WTC11 (cell line): Measurements from ENCODE around the gene COL5A1. TPM values are rescaled to one million over a fixed set of nuclear protein-coding genes. Genes with fewer than 3 reads are reported as not detected.

Experiments
- ATAC-seq: fragments of 200-7000 bp; cut with Tn5 transposase; 2 replicates; pipeline ENCODE4 v1.10.0; 2021; ENCODE audit warnings: mild to moderate bottlenecking, moderate library complexity
- CTCF ChIA-PET: fragments of 300-600 bp; sonication (Branson Sonifier 250); formaldehyde crosslinking; loops from one replicate; lab custom pipeline; 2021; ENCODE audit warnings: antibody characterized with exemption; lab: Charles Lee
- POLR2A ChIA-PET: fragments of 350-600 bp; sonication (Branson Sonifier 250); formaldehyde crosslinking; loops from one replicate; lab custom pipeline; 2021; ENCODE audit warnings: antibody characterized with exemption; lab: Charles Lee
- DNase-seq: peaks from one replicate; pipeline ENCODE4 v3.0.0; 2021; ENCODE audit warnings: low spot score
- H3K27ac Mint-ChIP-seq: 2 replicates; pipeline ENCODE4 v1.8.0; 2021; ENCODE audit warnings: mixed read lengths
- H3K27me3 Mint-ChIP-seq: 2 replicates; pipeline ENCODE4 v1.8.0; 2021; ENCODE audit warnings: low read depth, mild to moderate bottlenecking, moderate library complexity, mixed read lengths
- H3K36me3 Mint-ChIP-seq: 2 replicates; pipeline ENCODE4 v1.8.0; 2021; ENCODE audit warnings: mixed read lengths
- H3K4me1 Mint-ChIP-seq: 2 replicates; pipeline ENCODE4 v1.8.0; 2022; ENCODE audit warnings: mixed read lengths
- H3K4me3 Mint-ChIP-seq: 2 replicates; pipeline ENCODE4 v1.8.0; 2021; ENCODE audit warnings: mild to moderate bottlenecking, moderate library complexity, mixed read lengths
- H3K9me3 Mint-ChIP-seq: 2 replicates; pipeline ENCODE4 v1.8.0; 2021; ENCODE audit warnings: mixed read lengths
- CREM ChIP-seq: sonication (generic); formaldehyde crosslinking; IDR thresholded peaks from 2 replicates; pipeline ENCODE4 v1.8.1; 2022; ENCODE audit warnings: mild to moderate bottlenecking, missing genetic modification reagents, moderate library complexity
- ESRRA ChIP-seq: sonication (generic); formaldehyde crosslinking; IDR thresholded peaks from 2 replicates; pipeline ENCODE4 v1.8.1; 2022; ENCODE audit warnings: mild to moderate bottlenecking, missing genetic modification reagents, borderline replicate concordance
- GTF2I ChIP-seq: fragments of 250-450 bp; sonication (Bioruptor Pico); conservative IDR thresholded peaks from 2 replicates; pipeline ENCODE4 v1.4.0; 2021; ENCODE audit warnings: mild to moderate bottlenecking
- JAZF1 ChIP-seq: fragments of 250-450 bp; sonication (Bioruptor Pico); IDR thresholded peaks from 2 replicates; pipeline ENCODE4 v1.9.0; 2021; ENCODE audit warnings: moderate library complexity, mild to moderate bottlenecking, inconsistent platforms
- MYBL2 ChIP-seq: sonication (generic); formaldehyde crosslinking; IDR thresholded peaks from 2 replicates; pipeline ENCODE4 v1.8.1; 2023; ENCODE audit warnings: mild to moderate bottlenecking, moderate library complexity, missing genetic modification reagents
- NFATC4 ChIP-seq: fragments of 250-450 bp; sonication (Bioruptor Pico); IDR thresholded peaks from 2 replicates; pipeline ENCODE4 v1.9.0; 2021; ENCODE audit warnings: mild to moderate bottlenecking
- NR3C1 ChIP-seq: sonication (generic); formaldehyde crosslinking; conservative IDR thresholded peaks from 2 replicates; pipeline ENCODE4 v1.8.1; 2023; ENCODE audit warnings: low read depth, mild to moderate bottlenecking, missing genetic modification reagents
- PRRX2 ChIP-seq: fragments of 250-450 bp; sonication (Bioruptor Pico); IDR thresholded peaks from 2 replicates; pipeline ENCODE4 v1.8.0; 2021; ENCODE audit warnings: mild to moderate bottlenecking
- SMAD3 ChIP-seq: sonication (generic); formaldehyde crosslinking; IDR thresholded peaks from 2 replicates; pipeline ENCODE4 v1.8.0; 2022; ENCODE audit warnings: missing genetic modification reagents, mild to moderate bottlenecking, borderline replicate concordance
- SOX15 ChIP-seq: fragments of 250-450 bp; sonication (Bioruptor Pico); IDR thresholded peaks from 2 replicates; pipeline ENCODE4 v1.9.0; 2021; ENCODE audit warnings: mild to moderate bottlenecking
- SP1 ChIP-seq: sonication (generic); formaldehyde crosslinking; conservative IDR thresholded peaks from 2 replicates; pipeline ENCODE4 v1.8.1; 2022; ENCODE audit warnings: missing genetic modification reagents
- TP53 ChIP-seq: sonication (generic); formaldehyde crosslinking; IDR thresholded peaks from 2 replicates; pipeline ENCODE4 v1.8.1; 2023; ENCODE audit warnings: mild to moderate bottlenecking, missing genetic modification reagents
- ZBTB21 ChIP-seq: sonication (generic); formaldehyde crosslinking; IDR thresholded peaks from 2 replicates; pipeline ENCODE4 v1.8.1; 2023; ENCODE audit warnings: mild to moderate bottlenecking, missing genetic modification reagents, borderline replicate concordance
- ZNF138 ChIP-seq: sonication (generic); formaldehyde crosslinking; conservative IDR thresholded peaks from 2 replicates; pipeline ENCODE4 v1.8.1; 2022; ENCODE audit warnings: mild to moderate bottlenecking, moderate library complexity, missing genetic modification reagents
- ZNF263 ChIP-seq: sonication (generic); formaldehyde crosslinking; IDR thresholded peaks from 2 replicates; pipeline ENCODE4 v1.8.1; 2022; ENCODE audit warnings: low read depth, mild to moderate bottlenecking, moderate library complexity, missing genetic modification reagents
- ZNF396 ChIP-seq: fragments of 250-450 bp; sonication (Bioruptor Pico); IDR thresholded peaks from 2 replicates; pipeline ENCODE4 v1.8.0; 2021; ENCODE audit warnings: mild to moderate bottlenecking, moderate library complexity, borderline replicate concordance
- ZNF671 ChIP-seq: fragments of 250-450 bp; sonication (Bioruptor Pico); IDR thresholded peaks from 2 replicates; pipeline ENCODE4 v1.8.0; 2021; ENCODE audit warnings: mild to moderate bottlenecking
- total RNA-seq: library from RNA; stranded (reverse); gene quantifications from 3 replicates; pipeline ENCODE4 v1.2.3, GENCODE V29; 2021
- TF ChIP-seq, protein P1 (sequence below): sonication (generic); formaldehyde crosslinking; IDR thresholded peaks from 2 replicates; pipeline ENCODE4 v1.8.0; 2022; ENCODE audit warnings: missing genetic modification reagents
- TF ChIP-seq, protein P2 (sequence below): sonication (generic); formaldehyde crosslinking; IDR thresholded peaks from 2 replicates; pipeline ENCODE4 v1.8.0; 2022; ENCODE audit warnings: mild to moderate bottlenecking, missing genetic modification reagents
- TF ChIP-seq, protein P3 (sequence below): sonication (generic); formaldehyde crosslinking; IDR thresholded peaks from 2 replicates; pipeline ENCODE4 v1.8.0; 2022; ENCODE audit warnings: mild to moderate bottlenecking, missing genetic modification reagents
- TF ChIP-seq, protein P4 (sequence below): sonication (generic); formaldehyde crosslinking; IDR thresholded peaks from 2 replicates; pipeline ENCODE4 v1.8.1; 2023; ENCODE audit warnings: mild to moderate bottlenecking, missing genetic modification reagents
- TF ChIP-seq, protein P5 (sequence below): sonication (generic); formaldehyde crosslinking; IDR thresholded peaks from 2 replicates; pipeline ENCODE4 v1.8.0; 2022; ENCODE audit warnings: mild to moderate bottlenecking, missing genetic modification reagents
- TF ChIP-seq, protein P6 (sequence below): sonication (generic); formaldehyde crosslinking; IDR thresholded peaks from 2 replicates; pipeline ENCODE4 v1.8.1; 2023; ENCODE audit warnings: mild to moderate bottlenecking, missing genetic modification reagents, borderline replicate concordance

The COL5A1 gene
- total RNA-seq, 1 experiment from 2014 or later: 13.5 TPM

DNA sequence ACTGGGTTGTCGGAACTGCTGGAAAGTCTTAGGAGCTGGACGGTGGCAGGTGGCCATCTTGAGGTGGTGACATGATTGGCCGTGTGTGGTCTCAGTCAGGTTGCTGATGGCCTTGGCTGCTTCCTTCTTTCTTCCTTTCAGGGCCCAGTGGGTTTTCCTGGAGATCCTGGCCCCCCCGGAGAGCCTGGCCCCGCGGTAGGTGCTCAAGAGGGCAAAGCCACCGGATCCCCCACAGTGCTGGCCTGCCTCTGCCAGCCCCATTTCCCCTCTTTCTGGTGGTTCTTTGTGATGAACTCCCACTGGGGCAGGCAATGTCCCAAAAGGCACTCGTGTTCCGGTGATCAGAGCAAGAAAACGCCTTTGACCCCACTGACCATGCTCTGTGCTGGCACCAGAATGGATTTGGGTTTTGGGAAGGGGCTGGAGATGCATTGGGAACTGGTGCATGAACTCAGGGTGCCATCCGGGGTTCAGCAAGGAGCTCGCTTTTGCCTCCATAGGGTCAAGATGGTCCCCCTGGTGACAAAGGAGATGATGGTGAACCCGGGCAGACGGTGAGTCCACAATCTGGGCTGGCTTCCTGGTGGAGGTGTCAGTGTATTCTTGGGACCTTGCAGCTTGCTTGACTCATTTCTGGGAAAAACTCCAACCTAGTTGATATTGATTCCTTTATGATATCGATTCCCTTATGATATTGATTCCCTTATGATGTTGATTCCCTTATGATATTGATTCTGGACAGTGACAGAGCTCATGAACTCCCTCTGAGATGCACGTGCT lies 174.0 kb downstream of the COL5A1 start:
- TF ChIP-seq, protein P1, sequence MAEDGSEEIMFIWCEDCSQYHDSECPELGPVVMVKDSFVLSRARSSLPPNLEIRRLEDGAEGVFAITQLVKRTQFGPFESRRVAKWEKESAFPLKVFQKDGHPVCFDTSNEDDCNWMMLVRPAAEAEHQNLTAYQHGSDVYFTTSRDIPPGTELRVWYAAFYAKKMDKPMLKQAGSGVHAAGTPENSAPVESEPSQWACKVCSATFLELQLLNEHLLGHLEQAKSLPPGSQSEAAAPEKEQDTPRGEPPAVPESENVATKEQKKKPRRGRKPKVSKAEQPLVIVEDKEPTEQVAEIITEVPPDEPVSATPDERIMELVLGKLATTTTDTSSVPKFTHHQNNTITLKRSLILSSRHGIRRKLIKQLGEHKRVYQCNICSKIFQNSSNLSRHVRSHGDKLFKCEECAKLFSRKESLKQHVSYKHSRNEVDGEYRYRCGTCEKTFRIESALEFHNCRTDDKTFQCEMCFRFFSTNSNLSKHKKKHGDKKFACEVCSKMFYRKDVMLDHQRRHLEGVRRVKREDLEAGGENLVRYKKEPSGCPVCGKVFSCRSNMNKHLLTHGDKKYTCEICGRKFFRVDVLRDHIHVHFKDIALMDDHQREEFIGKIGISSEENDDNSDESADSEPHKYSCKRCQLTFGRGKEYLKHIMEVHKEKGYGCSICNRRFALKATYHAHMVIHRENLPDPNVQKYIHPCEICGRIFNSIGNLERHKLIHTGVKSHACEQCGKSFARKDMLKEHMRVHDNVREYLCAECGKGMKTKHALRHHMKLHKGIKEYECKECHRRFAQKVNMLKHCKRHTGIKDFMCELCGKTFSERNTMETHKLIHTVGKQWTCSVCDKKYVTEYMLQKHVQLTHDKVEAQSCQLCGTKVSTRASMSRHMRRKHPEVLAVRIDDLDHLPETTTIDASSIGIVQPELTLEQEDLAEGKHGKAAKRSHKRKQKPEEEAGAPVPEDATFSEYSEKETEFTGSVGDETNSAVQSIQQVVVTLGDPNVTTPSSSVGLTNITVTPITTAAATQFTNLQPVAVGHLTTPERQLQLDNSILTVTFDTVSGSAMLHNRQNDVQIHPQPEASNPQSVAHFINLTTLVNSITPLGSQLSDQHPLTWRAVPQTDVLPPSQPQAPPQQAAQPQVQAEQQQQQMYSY (CRISPR knock-in tag): no peak
- TF ChIP-seq ESRRA (no peak), JAZF1 (CRISPR knock-in tag) (no peak), ZBTB21 (no peak), GTF2I (CRISPR knock-in tag) (no peak)
- TF ChIP-seq, protein P2, sequence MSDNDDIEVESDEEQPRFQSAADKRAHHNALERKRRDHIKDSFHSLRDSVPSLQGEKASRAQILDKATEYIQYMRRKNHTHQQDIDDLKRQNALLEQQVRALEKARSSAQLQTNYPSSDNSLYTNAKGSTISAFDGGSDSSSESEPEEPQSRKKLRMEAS: no peak
- TF ChIP-seq, protein P3, sequence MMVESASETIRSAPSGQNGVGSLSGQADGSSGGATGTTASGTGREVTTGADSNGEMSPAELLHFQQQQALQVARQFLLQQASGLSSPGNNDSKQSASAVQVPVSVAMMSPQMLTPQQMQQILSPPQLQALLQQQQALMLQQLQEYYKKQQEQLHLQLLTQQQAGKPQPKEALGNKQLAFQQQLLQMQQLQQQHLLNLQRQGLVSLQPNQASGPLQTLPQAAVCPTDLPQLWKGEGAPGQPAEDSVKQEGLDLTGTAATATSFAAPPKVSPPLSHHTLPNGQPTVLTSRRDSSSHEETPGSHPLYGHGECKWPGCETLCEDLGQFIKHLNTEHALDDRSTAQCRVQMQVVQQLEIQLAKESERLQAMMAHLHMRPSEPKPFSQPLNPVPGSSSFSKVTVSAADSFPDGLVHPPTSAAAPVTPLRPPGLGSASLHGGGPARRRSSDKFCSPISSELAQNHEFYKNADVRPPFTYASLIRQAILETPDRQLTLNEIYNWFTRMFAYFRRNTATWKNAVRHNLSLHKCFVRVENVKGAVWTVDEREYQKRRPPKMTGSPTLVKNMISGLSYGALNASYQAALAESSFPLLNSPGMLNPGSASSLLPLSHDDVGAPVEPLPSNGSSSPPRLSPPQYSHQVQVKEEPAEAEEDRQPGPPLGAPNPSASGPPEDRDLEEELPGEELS (CRISPR knock-in tag): no peak
- no peaks in the 10 kb centered on the region for H3K9me3 Mint-ChIP-seq
- no peaks in the 10 kb centered on the region for H3K36me3 Mint-ChIP-seq
- no peaks in the 10 kb centered on the region for H3K27me3 Mint-ChIP-seq
- DNase-seq (no peak), ATAC-seq (no peak)
- ChIA-PET CTCF (interaction anchor here (1.1 to 1.4 kb wide), 2 partner anchors 37 to 625 kb away, joined by 3 read pairs; no protein-coding TSS in a partner anchor), POLR2A (no interaction called here)
- H3K4me1 Mint-ChIP-seq: peaks cover 22% of the 10 kb centered on the region
- H3K27ac Mint-ChIP-seq: no peak overlapping the region
- no peak overlapping the region for H3K4me3 Mint-ChIP-seq

DNA sequence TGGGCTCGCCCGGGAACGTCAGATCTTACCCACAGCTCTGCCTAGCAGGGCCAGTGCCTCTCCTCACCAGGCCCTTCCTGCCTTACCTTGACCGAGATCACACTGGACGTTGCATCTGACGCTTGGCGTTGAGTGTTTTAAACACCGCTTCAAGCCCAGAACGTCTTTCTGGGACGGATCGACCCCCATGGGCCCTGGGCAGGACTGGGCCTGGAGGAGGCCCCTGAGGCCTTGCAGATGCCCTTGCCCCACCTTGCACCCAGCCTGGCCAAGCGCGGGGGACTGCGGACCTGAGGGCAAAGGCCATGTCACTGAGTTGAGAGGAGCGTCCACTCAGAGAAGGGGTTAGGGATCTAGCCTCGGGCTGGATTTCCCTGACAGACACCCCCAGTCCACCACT lies 174.7 kb downstream of the COL5A1 start:
- CTCF ChIA-PET: no interaction called here

More for the DNA sequence above, 174.7 kb downstream of the COL5A1 start:
- ATAC-seq (no peak), DNase-seq (no peak)
- peaks cover 15% of the 10 kb centered on the region for H3K4me1 Mint-ChIP-seq
- TF ChIP-seq SMAD3 (CRISPR knock-in tag) (no peak), PRRX2 (CRISPR knock-in tag) (no peak), NFATC4 (CRISPR knock-in tag) (no peak), CREM (CRISPR knock-in tag) (no peak), SP1 (CRISPR knock-in tag) (no peak), ZNF263 (CRISPR knock-in tag) (no peak), JAZF1 (CRISPR knock-in tag) (no peak), ZNF671 (CRISPR knock-in tag) (no peak), TP53 (CRISPR knock-in tag) (no peak), MYBL2 (CRISPR knock-in tag) (no peak), ZNF138 (CRISPR knock-in tag) (no peak), NR3C1 (CRISPR knock-in tag) (no peak), ZNF396 (CRISPR knock-in tag) (no peak), SOX15 (CRISPR knock-in tag) (no peak)
- TF ChIP-seq, protein P4, sequence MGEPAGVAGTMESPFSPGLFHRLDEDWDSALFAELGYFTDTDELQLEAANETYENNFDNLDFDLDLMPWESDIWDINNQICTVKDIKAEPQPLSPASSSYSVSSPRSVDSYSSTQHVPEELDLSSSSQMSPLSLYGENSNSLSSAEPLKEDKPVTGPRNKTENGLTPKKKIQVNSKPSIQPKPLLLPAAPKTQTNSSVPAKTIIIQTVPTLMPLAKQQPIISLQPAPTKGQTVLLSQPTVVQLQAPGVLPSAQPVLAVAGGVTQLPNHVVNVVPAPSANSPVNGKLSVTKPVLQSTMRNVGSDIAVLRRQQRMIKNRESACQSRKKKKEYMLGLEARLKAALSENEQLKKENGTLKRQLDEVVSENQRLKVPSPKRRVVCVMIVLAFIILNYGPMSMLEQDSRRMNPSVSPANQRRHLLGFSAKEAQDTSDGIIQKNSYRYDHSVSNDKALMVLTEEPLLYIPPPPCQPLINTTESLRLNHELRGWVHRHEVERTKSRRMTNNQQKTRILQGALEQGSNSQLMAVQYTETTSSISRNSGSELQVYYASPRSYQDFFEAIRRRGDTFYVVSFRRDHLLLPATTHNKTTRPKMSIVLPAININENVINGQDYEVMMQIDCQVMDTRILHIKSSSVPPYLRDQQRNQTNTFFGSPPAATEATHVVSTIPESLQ: no peak
- TF ChIP-seq, protein P5, sequence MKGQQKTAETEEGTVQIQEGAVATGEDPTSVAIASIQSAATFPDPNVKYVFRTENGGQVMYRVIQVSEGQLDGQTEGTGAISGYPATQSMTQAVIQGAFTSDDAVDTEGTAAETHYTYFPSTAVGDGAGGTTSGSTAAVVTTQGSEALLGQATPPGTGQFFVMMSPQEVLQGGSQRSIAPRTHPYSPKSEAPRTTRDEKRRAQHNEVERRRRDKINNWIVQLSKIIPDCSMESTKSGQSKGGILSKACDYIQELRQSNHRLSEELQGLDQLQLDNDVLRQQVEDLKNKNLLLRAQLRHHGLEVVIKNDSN (CRISPR knock-in tag): no peak
- TF ChIP-seq, protein P6, sequence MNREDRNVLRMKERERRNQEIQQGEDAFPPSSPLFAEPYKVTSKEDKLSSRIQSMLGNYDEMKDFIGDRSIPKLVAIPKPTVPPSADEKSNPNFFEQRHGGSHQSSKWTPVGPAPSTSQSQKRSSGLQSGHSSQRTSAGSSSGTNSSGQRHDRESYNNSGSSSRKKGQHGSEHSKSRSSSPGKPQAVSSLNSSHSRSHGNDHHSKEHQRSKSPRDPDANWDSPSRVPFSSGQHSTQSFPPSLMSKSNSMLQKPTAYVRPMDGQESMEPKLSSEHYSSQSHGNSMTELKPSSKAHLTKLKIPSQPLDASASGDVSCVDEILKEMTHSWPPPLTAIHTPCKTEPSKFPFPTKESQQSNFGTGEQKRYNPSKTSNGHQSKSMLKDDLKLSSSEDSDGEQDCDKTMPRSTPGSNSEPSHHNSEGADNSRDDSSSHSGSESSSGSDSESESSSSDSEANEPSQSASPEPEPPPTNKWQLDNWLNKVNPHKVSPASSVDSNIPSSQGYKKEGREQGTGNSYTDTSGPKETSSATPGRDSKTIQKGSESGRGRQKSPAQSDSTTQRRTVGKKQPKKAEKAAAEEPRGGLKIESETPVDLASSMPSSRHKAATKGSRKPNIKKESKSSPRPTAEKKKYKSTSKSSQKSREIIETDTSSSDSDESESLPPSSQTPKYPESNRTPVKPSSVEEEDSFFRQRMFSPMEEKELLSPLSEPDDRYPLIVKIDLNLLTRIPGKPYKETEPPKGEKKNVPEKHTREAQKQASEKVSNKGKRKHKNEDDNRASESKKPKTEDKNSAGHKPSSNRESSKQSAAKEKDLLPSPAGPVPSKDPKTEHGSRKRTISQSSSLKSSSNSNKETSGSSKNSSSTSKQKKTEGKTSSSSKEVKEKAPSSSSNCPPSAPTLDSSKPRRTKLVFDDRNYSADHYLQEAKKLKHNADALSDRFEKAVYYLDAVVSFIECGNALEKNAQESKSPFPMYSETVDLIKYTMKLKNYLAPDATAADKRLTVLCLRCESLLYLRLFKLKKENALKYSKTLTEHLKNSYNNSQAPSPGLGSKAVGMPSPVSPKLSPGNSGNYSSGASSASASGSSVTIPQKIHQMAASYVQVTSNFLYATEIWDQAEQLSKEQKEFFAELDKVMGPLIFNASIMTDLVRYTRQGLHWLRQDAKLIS (CRISPR knock-in tag): no peak
- POLR2A ChIA-PET: no interaction called here
- H3K9me3 Mint-ChIP-seq: no peaks in the 10 kb centered on the region
- no peaks in the 10 kb centered on the region for H3K36me3 Mint-ChIP-seq
- H3K27me3 Mint-ChIP-seq: no peaks in the 10 kb centered on the region
- no peak overlapping the region for H3K27ac Mint-ChIP-seq
- no peak overlapping the region for H3K4me3 Mint-ChIP-seq
